Stimulated activated CD4-positive, alpha-beta T cell treated with anti-CD3 and anti-CD28 coated beads, Interleukin-4, amount 100 ng/mL, for 48 hours (primary cell): Measurements from ENCODE around the gene CDH20.
"Not testable (repeated sequence)": the region's sequence is repeated elsewhere in the genome, so short reads cannot be mapped to it uniquely, and the experiment has no call there.

Experiments used
- DNase-seq, 2 donors: peaks; one replicate each; pipeline ENCODE4 v3.0.0-alpha.2; 2020; ENCODE audit warnings: low read depth in 2 of 2

The CDH20 gene

GRCh38 chr18:61348230-61348629 is 15.0 kb downstream of the CDH20 start:
- DNase-seq, result no peak

DNA sequence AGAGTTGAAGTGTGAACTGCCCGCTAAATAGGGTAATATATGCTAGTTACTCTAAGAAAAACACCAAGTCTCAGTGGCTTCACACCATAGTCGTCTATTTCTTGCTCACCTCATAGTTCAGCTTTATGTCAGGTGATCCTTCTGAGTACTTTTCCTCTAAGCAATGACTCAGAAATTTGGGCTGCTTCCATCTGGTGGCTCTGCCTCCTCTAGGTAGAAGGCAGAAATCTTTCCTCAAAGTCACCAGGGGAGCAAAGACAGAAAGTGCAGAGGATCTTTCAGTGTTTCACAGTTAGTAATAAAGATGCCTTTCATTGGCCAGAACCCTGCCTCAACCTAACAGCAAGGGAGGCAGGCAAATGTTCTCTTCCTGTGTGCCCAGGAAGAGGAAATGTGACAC is 17.3 kb downstream of the CDH20 start:
- no peak for DNase-seq

GRCh38 chr18:61352059-61352458 is 18.8 kb downstream of the CDH20 start:
- no peak for DNase-seq

DNA sequence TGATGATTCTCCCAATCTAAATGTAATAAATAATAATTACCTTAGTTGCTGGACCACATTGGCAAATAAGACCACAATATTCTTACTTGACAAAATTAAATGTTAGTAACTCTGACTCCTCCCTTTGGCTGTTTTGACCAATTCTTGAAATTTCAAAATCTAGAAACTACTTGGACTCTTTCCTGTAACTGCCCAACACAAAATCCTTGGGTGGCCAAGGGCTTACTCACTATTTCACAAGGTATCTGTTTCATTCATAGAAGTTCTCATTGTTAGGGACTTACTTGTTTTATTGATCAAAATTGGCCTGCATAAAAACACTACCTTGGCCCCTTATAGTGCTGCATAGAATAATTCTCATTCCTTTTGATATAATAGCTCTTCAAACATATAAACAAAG is 19.4 kb downstream of the CDH20 start:
- no peak for DNase-seq

- no peak for DNase-seq
Observed at GRCh38 chr18:61360404-61361383, 27.5 kb downstream of the CDH20 start.

DNA sequence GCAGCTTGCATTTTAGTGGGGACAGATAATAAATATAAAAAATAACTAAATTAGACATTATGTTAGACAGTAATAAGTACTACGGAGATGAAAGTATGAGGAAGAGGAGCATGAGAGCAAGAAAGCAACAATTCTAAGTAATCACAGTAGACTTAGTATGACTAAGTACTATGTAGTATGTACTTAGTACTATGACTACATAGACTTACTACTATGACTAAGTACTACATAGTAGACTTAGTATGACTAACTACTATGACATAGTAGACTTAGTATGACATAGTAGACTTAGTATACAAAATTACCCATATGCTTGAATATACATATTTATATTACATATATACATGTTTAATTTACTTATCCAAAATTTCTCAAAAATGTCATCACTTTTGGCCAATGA is 29.3 kb downstream of the CDH20 start:
- no peak for DNase-seq

DNA sequence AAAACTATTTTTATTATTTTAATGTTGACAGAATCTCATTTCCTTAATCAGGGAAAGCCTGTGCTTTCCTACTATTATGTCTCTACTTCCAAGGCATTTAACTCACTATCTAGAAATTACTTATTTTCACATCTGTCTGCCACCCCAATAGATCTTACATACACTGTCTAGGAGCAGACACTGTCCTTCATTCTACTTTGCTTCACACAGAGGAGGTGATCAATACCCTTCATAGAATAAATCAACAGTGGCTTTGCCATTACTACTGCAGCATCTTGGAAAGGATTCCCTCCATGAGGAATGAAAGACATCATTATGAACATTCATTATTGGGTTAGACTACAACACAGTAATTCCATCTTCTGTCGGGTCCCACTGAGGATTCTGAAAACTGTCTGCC is 31.7 kb downstream of the CDH20 start:
- DNase-seq, result no peak

- DNase-seq, result no peak
Observed at GRCh38 chr18:61368001-61368400, 34.8 kb downstream of the CDH20 start.

- DNase-seq, result not testable (repeated sequence)
Observed at GRCh38 chr18:61369671-61370070, 36.4 kb downstream of the CDH20 start.

DNA sequence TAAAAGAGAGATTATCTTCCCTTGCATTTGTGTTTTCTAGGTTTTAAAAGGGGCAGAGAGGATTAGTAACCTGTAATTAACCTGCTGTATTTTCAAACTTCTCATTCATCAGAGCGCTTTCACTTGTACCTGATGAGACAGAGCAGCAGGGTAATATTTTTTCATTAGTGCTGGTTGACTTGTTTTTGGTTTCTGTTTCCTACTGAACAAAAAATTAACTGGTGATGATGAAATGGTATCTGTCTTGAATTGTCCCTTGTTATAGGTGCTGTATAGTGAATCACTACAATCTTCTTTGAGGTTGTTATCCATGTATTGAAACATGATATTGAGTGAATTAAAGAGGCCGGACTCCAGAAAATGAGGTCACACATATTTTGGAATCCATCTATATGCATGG is 37.9 kb downstream of the CDH20 start:
- no peak for DNase-seq

- no peak for DNase-seq
Observed at GRCh38 chr18:61379827-61380226, 46.6 kb downstream of the CDH20 start.

- no peak for DNase-seq
Observed at GRCh38 chr18:61388010-61388409, 54.8 kb downstream of the CDH20 start.

DNA sequence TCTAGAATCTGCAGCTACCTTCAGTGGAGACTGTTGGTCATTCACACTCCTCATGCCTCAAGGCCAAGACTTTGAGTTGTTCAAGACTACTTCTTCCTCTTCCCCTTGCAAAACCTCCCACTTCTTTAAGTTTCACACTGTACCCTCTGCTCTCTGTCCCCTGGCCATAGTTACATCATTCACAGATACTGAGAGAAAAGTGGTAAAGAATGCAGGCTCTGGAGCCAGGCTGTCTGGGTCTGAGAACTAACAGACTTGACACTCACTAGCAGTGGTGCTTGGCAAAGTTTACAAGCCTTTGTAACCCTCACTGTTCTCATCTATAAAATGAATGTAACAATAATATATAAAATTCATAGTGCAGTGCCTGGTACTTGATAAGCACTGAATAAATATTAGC is 61.8 kb downstream of the CDH20 start:
- DNase-seq, result no peak

- DNase-seq, result no peak
Observed at GRCh38 chr18:61397222-61397621, 64.0 kb downstream of the CDH20 start.

DNA sequence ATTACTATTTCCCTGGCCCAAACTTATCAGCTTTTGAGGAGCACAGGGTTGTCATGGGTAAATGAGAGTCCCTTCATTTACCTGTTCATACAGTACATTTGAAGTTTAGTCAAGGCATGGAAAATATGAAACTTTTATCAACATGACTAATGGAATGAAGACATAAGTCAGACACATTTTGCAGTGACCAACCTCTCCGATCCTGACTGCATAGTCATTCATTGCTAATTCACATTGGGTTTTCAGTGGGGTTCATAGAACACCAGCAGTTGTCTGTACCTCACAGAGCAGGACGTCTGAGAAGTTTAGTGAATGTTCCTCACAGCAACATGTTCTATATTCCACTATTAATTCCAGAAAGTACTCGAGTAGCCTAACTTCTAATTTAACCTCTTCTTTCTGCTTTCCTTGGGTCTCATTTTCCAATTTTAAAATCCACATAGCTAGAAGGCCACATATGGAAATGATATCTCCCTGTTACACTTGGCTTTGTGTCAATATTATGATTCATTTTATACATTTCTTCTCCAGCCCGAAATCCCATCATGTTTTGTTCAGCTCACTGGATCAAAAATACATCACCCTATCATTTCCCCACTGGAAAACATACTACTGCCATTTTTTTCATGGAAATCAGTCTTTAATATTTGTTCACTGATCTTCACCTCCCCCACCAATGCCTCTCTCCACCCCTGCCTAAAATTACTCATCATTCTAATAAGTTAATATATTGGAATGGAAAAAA is 65.9 kb downstream of the CDH20 start:
- no peak for DNase-seq

- DNase-seq, result no peak
Observed at GRCh38 chr18:61400016-61400635, 66.9 kb downstream of the CDH20 start.

GRCh38 chr18:61400716-61401115 is 67.5 kb downstream of the CDH20 start:
- no peak for DNase-seq

- no peak for DNase-seq
Observed at GRCh38 chr18:61402726-61403125, 69.5 kb downstream of the CDH20 start.

GRCh38 chr18:61413396-61413795 is 80.2 kb downstream of the CDH20 start:
- DNase-seq, result no peak

DNA sequence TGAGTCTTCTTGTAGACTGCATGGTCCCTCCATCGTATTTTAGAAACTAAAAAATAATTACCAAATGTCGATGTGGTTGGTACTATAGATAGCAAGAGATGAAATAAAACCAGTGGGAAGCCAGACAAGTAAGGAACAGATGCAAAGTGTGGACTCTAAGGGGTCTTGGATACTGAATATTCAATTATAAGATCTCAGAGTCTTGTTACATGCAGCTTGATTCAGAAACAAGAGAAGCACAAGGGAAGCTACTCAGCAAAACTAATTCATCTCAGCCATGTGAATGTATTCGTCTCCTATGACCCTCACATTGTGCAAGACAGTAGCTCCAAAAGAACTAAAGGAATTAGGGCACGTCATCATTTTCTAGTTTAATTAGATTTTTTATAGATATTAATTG is 80.9 kb downstream of the CDH20 start:
- no peak for DNase-seq

DNA sequence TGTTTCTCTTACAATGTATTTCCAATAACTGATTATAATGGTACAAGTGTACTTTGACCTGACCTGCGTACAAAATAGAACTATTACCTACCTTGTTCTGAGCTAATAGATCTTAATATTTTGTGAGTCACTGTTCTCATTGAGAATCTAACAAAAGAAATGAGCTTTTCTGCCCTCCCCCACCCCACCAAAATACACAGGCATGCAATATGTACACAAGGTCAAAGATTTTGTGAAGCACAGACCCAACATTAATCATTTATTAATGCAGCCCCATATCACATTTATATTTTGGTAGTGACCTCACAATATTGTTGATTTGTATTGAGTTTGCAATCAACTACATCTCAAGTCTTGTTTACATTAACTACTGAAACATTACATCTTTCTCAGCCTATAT is 86.5 kb downstream of the CDH20 start:
- no peak for DNase-seq

- no peak for DNase-seq
Observed at GRCh38 chr18:61420218-61420885, 87.1 kb downstream of the CDH20 start.
